Stimulated activated CD8-positive, alpha-beta memory T cell treated with anti-CD3 and anti-CD28 coated beads, Interleukin-2, amount 100 ng/mL, for 1 hour (primary cell): ENCODE measurements around the gene LYPD1.

Experiments used
- DNase-seq, 2 donors: peaks; one replicate each; pipeline ENCODE4 v3.0.0-alpha.2; 2020; ENCODE audit warnings: low read depth in 2 of 2

Gene LYPD1

GRCh38 chr2:132595186-132595585, 74.8 kb downstream of the LYPD1 start:
- DNase-seq, result no peak
